K562 (cell line): Measurements from ENCODE around the gene LRRC37B. TPM values are rescaled to one million over a fixed set of nuclear protein-coding genes. Genes with fewer than 3 reads are reported as not detected.

ENCODE experiments used
- BCLAF1 ChIP-seq, 2 experiments: fragments of 450-650 bp in 1 of 2; IDR thresholded peaks; 2 replicates each; pipeline ENCODE4 v1.6.1; 2011 to 2017; ENCODE audit warnings: low read depth in 2 of 2, antibody characterized with exemption in 1 of 2, borderline replicate concordance in 1 of 2, low read length in 1 of 2, mild to moderate bottlenecking in 1 of 2, mixed read lengths in 1 of 2; ENCODE audit not compliant: control insufficient read depth in 1 of 2
- DPF2 ChIP-seq: fragments of 450-650 bp; IDR thresholded peaks from 2 replicates; pipeline ENCODE4 v1.6.1; 2016
- GABPB2 ChIP-seq: fragments of 250-450 bp; sonication (Bioruptor Pico); conservative IDR thresholded peaks from 2 replicates; pipeline ENCODE4 v1.5.1; 2021; ENCODE audit warnings: mild to moderate bottlenecking
- USF2 ChIP-seq: sonication (generic); formaldehyde crosslinking; IDR thresholded peaks from 2 replicates; pipeline ENCODE4 v1.5.0; 2020; ENCODE audit warnings: missing genetic modification reagents
- ZNF609 ChIP-seq: sonication (generic); formaldehyde crosslinking; IDR thresholded peaks from 2 replicates; pipeline ENCODE4 v1.8.1; 2023; ENCODE audit warnings: missing genetic modification reagents, mild to moderate bottlenecking, borderline replicate concordance
- ZNF639 ChIP-seq, 2 experiments: fragments of 200-800 bp in 1 of 2; sonication (Bioruptor generic) in 1 of 2; sonication (generic) in 1 of 2; formaldehyde crosslinking in 1 of 2; IDR thresholded peaks in 1 of 2; conservative IDR thresholded peaks in 1 of 2; 2 replicates each; pipeline versions ENCODE4 v1.5.0 to v1.6.1; 2016 to 2020; ENCODE audit warnings: missing compliant biosample characterization in 1 of 2, missing genetic modification characterization in 1 of 2, missing genetic modification reagents in 1 of 2
- polyA plus RNA-seq, 8 experiments: library from polyadenylated mRNA; depleted of rRNA in 4 of 8; stranded (reverse) in 5 of 8; unstranded in 3 of 8; fragments of >200 nt; fragmentation: Nextera tagmentation in 2 of 8; fragmentation: Illumina TruSeq in 1 of 8; extraction: Ambion mirVana in 2 of 8; extraction: Trizol in 1 of 8; gene quantifications; 2 replicates each; pipeline versions ENCODE4 v1.2.1 to v1.2.3, GENCODE V29; 2011 to 2014; ENCODE audit warnings: inconsistent platforms in 1 of 8, missing spikeins in 1 of 8
- total RNA-seq, 7 experiments: library from RNA; depleted of rRNA in 6 of 7; stranded (reverse); fragments of >200 nt in 6 of 7; fragmentation: Illumina TruSeq in 2 of 7; extraction: Trizol in 2 of 7; gene quantifications; 2 replicates each; pipeline versions ENCODE4 v1.2.1 to v1.2.3, GENCODE V29; 2011 to 2021; ENCODE audit warnings: low replicate concordance in 1 of 7

Gene LRRC37B
- total and polyA plus RNA-seq, 9 of the 15 experiments (the other 6 are each of a cell fraction or from before 2014, with no cell fraction given) = 2.7 to 19.8 (median 12.4) TPM

GRCh38 chr17:31997005-31997404, 10.2 kb upstream of the LRRC37B start (continued):
- TF ChIP-seq ZNF609 (CRISPR knock-in tag) (no peak), USF2 (CRISPR knock-in tag) (no peak), ZNF639 (CRISPR knock-in tag; conservative IDR thresholded peaks at IDR 0.05 in 1 of 2, IDR thresholded peaks at IDR 0.05 in 1 of 2) (no peak), BCLAF1 (IDR thresholded peaks at IDR 0.05; ENCODE audit: borderline replicate concordance in 1 of 2, control insufficient read depth in 1 of 2, low read depth in 2 of 2, low read length in 1 of 2) (no peak), DPF2 (no peak), GABPB2 (CRISPR knock-in tag) (no peak)
